SK-N-SH (cell line): ENCODE data around the gene HAUS6. TPM values are rescaled to one million over a fixed set of nuclear protein-coding genes. Genes with fewer than 3 reads are reported as not detected.
"Not testable (repeated sequence)": the region's sequence is repeated elsewhere in the genome, so short reads cannot be mapped to it uniquely, and the experiment has no call there.

Source experiments
- CTCF ChIA-PET: fragments of 300-600, 350-600 bp; formaldehyde crosslinking; extraction: SDS; loops from one replicate; lab custom pipeline; 2021; lab: Yijun Ruan, JAX
- POLR2A ChIA-PET: fragments of 350-600 bp; sonication (Branson Sonifier 250); formaldehyde crosslinking; extraction: SDS; loops from one replicate; lab custom pipeline; 2020; ENCODE audit warnings: antibody characterized with exemption, inconsistent platforms; lab: Yijun Ruan, JAX
- DNase-seq: peaks from one replicate; pipeline ENCODE4 v3.0.0; 2012
- H2AFZ ChIP-seq: fragments of 200-600 bp; sonication (generic); 2 replicates; pipeline ENCODE4 v1.8.1; 2016; ENCODE audit warnings: antibody characterized with exemption, mild to moderate bottlenecking, low read depth
- H3F3A ChIP-seq: fragments of 200-600 bp; sonication (generic); replicated peaks from 2 replicates; pipeline ENCODE3; 2016; ENCODE audit warnings: antibody characterized with exemption, mild to moderate bottlenecking; ENCODE audit not compliant: insufficient read depth
- H3K27ac ChIP-seq, 2 experiments: fragments of 200-500 bp in 1 of 2; fragments of 200-600 bp in 1 of 2; sonication (Bioruptor generic) in 1 of 2; sonication (generic), shearing (Covaris generic) in 1 of 2; 2 replicates each; pipeline versions ENCODE4 v1.5.1 to v1.6.1; 2014 to 2016; ENCODE audit warnings: low read depth in 2 of 2, inconsistent platforms in 1 of 2, low read length in 1 of 2, mild to moderate bottlenecking in 1 of 2, mixed read lengths in 1 of 2
- H3K27me3 ChIP-seq: fragments of 200-600 bp; sonication (generic), shearing (Covaris generic); 2 replicates; pipeline ENCODE4 v1.6.1; 2016; ENCODE audit warnings: mixed run types; ENCODE audit not compliant: insufficient read depth
- H3K36me3 ChIP-seq, 2 experiments: fragments of 200-500 bp in 1 of 2; fragments of 200-600 bp in 1 of 2; sonication (Bioruptor generic) in 1 of 2; sonication (generic) in 1 of 2; replicated peaks in 1 of 2; 2 replicates each; pipeline versions ENCODE3 to v1.5.1; 2014 to 2016; ENCODE audit warnings: low read length in 1 of 2, mild to moderate bottlenecking in 1 of 2; ENCODE audit not compliant: insufficient read depth in 2 of 2, control insufficient read depth in 1 of 2
- H3K4me1 ChIP-seq, 2 experiments: fragments of 200-500 bp in 1 of 2; fragments of 200-600 bp in 1 of 2; sonication (Bioruptor generic) in 1 of 2; sonication (generic), shearing (Covaris generic) in 1 of 2; 2 replicates each; pipeline versions ENCODE4 v1.5.1 to v1.6.1; 2014 to 2016; ENCODE audit warnings: low read depth in 1 of 2, low read length in 1 of 2, mixed run types in 1 of 2; ENCODE audit not compliant: insufficient read depth in 2 of 2, control insufficient read depth in 1 of 2
- H3K4me2 ChIP-seq: fragments of 200-600 bp; sonication (generic), shearing (Covaris generic); 2 replicates; pipeline ENCODE4 v1.6.1; 2017; ENCODE audit warnings: mixed run types
- H3K4me3 ChIP-seq, 2 experiments: fragments of 200-500 bp in 1 of 2; fragments of 200-600 bp in 1 of 2; sonication (Bioruptor generic) in 1 of 2; sonication (generic), shearing (Covaris generic) in 1 of 2; 2 replicates each; pipeline versions ENCODE4 v1.5.1 to v1.8.1; 2014 to 2016; ENCODE audit warnings: low read depth in 2 of 2, inconsistent platforms in 1 of 2, low read length in 1 of 2, mild to moderate bottlenecking in 1 of 2, mixed read lengths in 1 of 2, moderate library complexity in 1 of 2
- H3K79me2 ChIP-seq: fragments of 200-600 bp; sonication (generic); 2 replicates; pipeline ENCODE4 v1.8.1; 2017; ENCODE audit warnings: mild to moderate bottlenecking; ENCODE audit not compliant: insufficient read depth
- H3K9ac ChIP-seq: fragments of 200-600 bp; sonication (generic); 2 replicates; pipeline ENCODE4 v1.6.1; 2017; ENCODE audit warnings: mixed run types
- H3K9me2 ChIP-seq: fragments of 200-600 bp; sonication (generic); 2 replicates; pipeline ENCODE4 v1.6.1; 2017; ENCODE audit warnings: mixed run types
- H3K9me3 ChIP-seq: fragments of 200-600 bp; sonication (generic); 2 replicates; pipeline ENCODE4 v1.6.1; 2017; ENCODE audit warnings: mixed run types, mild to moderate bottlenecking, moderate library complexity
- H4K20me1 ChIP-seq: fragments of 200-600 bp; sonication (generic); 2 replicates; pipeline ENCODE4 v1.6.1; 2017; ENCODE audit warnings: mild to moderate bottlenecking, mixed run types; ENCODE audit not compliant: insufficient read depth
- EP300 ChIP-seq, 2 experiments: IDR thresholded peaks; 2 replicates each; pipeline versions ENCODE4 v1.4.0 to v1.6.1; 2012; ENCODE audit warnings: borderline replicate concordance in 1 of 2, low read depth in 1 of 2, low read length in 1 of 2
- FOXJ3 ChIP-seq: sonication (generic); formaldehyde crosslinking; IDR thresholded peaks from 2 replicates; pipeline ENCODE4 v1.5.1; 2020; ENCODE audit warnings: mild to moderate bottlenecking, missing genetic modification reagents
- MXI1 ChIP-seq: IDR thresholded peaks from 2 replicates; pipeline ENCODE4 v1.6.1; 2012; ENCODE audit warnings: mild to moderate bottlenecking, low read depth, low read length, improper control_type of control experiment
- RFX5 ChIP-seq: IDR thresholded peaks from 2 replicates; pipeline ENCODE4 v1.6.1; 2012; ENCODE audit warnings: mild to moderate bottlenecking, improper control_type of control experiment, low read length
- SIN3A ChIP-seq: IDR thresholded peaks from 2 replicates; pipeline ENCODE4 v1.6.1; 2012; ENCODE audit warnings: low read depth, mild to moderate bottlenecking, low read length, moderate library complexity, borderline replicate concordance
- SMC3 ChIP-seq: IDR thresholded peaks from 2 replicates; pipeline ENCODE4 v1.6.1; 2012; ENCODE audit warnings: low read depth, low read length, improper control_type of control experiment
- ZBTB33 ChIP-seq: IDR thresholded peaks from 2 replicates; pipeline ENCODE4 v1.4.0; 2012; ENCODE audit warnings: low read depth, borderline replicate concordance
- WGBS: methylation state at CpG from one replicate; pipeline ENCODE4 v1.1.6; 2017; ENCODE audit warnings: low lambda C conversion rate; 5-methylcytosine and 5-hydroxymethylcytosine counted together
- polyA plus RNA-seq, 3 experiments: library from polyadenylated mRNA; depleted of rRNA; stranded (reverse); fragments of >200 nt; gene quantifications; 2 replicates each; pipeline ENCODE4 v1.2.3, GENCODE V29; 2012
- TF ChIP-seq, protein P1 (sequence below): IDR thresholded peaks from 2 replicates; pipeline ENCODE4 v1.4.0; 2012; ENCODE audit warnings: low read depth

The HAUS6 gene
- polyA plus RNA-seq, 1 of the 3 experiments (the other 2 are of a cell fraction) = 4.7 TPM

DNA sequence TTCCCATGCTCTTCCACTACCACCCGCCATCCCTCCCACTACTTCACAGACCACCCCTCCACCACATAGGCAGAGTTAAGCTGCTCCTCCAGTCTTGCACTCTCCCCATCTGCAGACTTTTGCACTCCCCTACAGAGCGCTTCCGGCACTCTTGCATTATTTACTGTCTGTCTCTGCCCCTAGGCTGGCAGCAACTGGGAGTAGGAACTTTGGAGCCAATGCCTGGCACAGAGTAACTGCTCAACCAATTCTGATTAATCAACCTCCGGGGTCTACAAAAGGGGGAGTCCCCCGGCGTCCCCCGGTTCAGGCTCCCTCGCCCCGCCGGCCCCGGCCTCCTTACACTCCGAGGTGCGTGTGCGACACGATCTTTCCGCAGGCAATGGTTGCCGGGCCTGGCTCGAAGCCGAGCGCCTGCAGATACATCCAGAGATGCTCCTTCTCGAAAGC is 498 bp downstream of the HAUS6 start (continued):
- TF ChIP-seq ZBTB33 = no peak
- TF ChIP-seq MXI1 = peak; percentile 46; the same call in 1 of the 2 replicates
- TF ChIP-seq, all 33 proteins: peak for 2

GRCh38 chr9:19101203-19101602 is 1.5 kb downstream of the HAUS6 start:
- Histone ChIP-seq H2AFZ (no peak overlapping the region), H3K4me3 (peak overlapping the region; percentile 65 to 83), H3F3A (peaks cover 9% of the 10 kb centered on the region), H3K27ac (no peak overlapping the region), H3K9me2 (no peaks in the 10 kb centered on the region), H3K4me1 (peaks cover 0 to 3% of the 10 kb centered on the region in 2 experiments; a peak in 1 of 4 replicates), H4K20me1 (no peaks in the 10 kb centered on the region), H3K27me3 (no peaks in the 10 kb centered on the region), H3K9ac (peak overlapping the region; percentile 84; the same call in 1 of the 2 replicates), H3K79me2 (peaks cover 65% of the 10 kb centered on the region), H3K9me3 (no peaks in the 10 kb centered on the region), H3K4me2 (peak overlapping the region; percentile 87)
- ChIA-PET POLR2A (no interaction called here), CTCF (interaction anchor here (0.9 kb wide), 1 partner anchor 15 kb away, joined by 3 read pairs; no protein-coding TSS in a partner anchor)
- no peak for DNase-seq
- WGBS = 50% methylated on average over 8 of the region's 8 CpGs
- TF ChIP-seq EP300 (IDR thresholded peaks at IDR 0.05; ENCODE audit: borderline replicate concordance in 1 of 2, low read depth in 1 of 2, low read length in 1 of 2) (no peak), FOXJ3 (CRISPR knock-in tag) (no peak), SIN3A (no peak), SMC3 (no peak), RFX5 (no peak)
- TF ChIP-seq, protein P1, sequence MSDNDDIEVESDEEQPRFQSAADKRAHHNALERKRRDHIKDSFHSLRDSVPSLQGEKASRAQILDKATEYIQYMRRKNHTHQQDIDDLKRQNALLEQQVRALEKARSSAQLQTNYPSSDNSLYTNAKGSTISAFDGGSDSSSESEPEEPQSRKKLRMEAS = no peak
- TF ChIP-seq, all 33 proteins: peak for 0
- H3K36me3 ChIP-seq = peaks cover 0 to 14% of the 10 kb centered on the region in 2 experiments

DNA sequence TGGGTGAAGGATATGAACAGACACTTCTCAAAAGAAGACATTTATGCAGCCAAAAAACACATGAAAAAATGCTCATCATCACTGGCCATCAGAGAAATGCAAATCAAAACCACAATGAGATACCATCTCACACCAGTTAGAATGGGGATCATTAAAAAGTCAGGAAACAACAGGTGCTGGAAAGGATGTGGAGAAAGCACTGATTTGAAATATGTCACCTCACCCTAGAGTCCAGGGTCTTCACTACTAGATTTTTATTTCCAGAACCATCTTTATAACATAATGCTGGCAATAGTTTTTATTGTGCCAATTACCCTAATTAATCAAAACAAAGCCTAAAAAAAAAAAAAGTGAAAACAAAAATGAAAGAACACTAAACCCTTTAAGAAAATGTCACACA is 5.3 kb downstream of the HAUS6 start:
- CTCF ChIA-PET = interaction anchor here (1.3 kb wide), 1 partner anchor 77 kb away, joined by 6 read pairs; no protein-coding TSS in a partner anchor

More for the DNA sequence above, 5.3 kb downstream of the HAUS6 start:
- not testable (repeated sequence) for DNase-seq, H2AFZ ChIP-seq, H3K4me1 ChIP-seq, H3K27ac ChIP-seq, H3F3A ChIP-seq, H3K4me3 ChIP-seq, H3K9me3 ChIP-seq, H3K27me3 ChIP-seq, H3K9ac ChIP-seq, H3K4me2 ChIP-seq, H3K9me2 ChIP-seq, H4K20me1 ChIP-seq
- Histone ChIP-seq H3K36me3 (peaks cover 30 to 43% of the 10 kb centered on the region in 2 experiments), H3K79me2 (peaks cover 89% of the 10 kb centered on the region)
- POLR2A ChIA-PET = interaction anchor here (1.2 kb wide), 1 partner anchor 46 kb away, joined by 3 read pairs; no protein-coding TSS in a partner anchor
